ENCODE results near the gene OTOS. TPM values are rescaled to one million over a fixed set of nuclear protein-coding genes. Genes with fewer than 3 reads are reported as not detected.
A peak's percentile ranks its signal among the peaks of the same experiment; 100 is the strongest.

OTOS gene
- total and polyA plus RNA-seq, 2 experiments from 2014 or later = not detected

- Histone ChIP-seq H3K9me3 (ENCODE audit: low read depth) (no peaks in the 10 kb centered on the region), H3K27me3 (no peaks in the 10 kb centered on the region)
Measured at GRCh38 chr2:240137596-240138253, 2.7 kb downstream of the OTOS start.

GRCh38 chr2:240136671-240137292, 3.7 kb downstream of the OTOS start:
- Histone ChIP-seq H3K4me3 (peak overlapping the region; percentile 89), H3K27ac (no peak overlapping the region), H3K27me3 (no peaks in the 10 kb centered on the region), H3K9me3 (ENCODE audit: low read depth) (no peaks in the 10 kb centered on the region), H3K4me1 (ENCODE audit: low read depth) (peaks cover 7% of the 10 kb centered on the region), H3K36me3 (peaks cover 10% of the 10 kb centered on the region)
- TF ChIP-seq, protein P1, sequence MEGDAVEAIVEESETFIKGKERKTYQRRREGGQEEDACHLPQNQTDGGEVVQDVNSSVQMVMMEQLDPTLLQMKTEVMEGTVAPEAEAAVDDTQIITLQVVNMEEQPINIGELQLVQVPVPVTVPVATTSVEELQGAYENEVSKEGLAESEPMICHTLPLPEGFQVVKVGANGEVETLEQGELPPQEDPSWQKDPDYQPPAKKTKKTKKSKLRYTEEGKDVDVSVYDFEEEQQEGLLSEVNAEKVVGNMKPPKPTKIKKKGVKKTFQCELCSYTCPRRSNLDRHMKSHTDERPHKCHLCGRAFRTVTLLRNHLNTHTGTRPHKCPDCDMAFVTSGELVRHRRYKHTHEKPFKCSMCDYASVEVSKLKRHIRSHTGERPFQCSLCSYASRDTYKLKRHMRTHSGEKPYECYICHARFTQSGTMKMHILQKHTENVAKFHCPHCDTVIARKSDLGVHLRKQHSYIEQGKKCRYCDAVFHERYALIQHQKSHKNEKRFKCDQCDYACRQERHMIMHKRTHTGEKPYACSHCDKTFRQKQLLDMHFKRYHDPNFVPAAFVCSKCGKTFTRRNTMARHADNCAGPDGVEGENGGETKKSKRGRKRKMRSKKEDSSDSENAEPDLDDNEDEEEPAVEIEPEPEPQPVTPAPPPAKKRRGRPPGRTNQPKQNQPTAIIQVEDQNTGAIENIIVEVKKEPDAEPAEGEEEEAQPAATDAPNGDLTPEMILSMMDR (IDR thresholded peaks at IDR 0.05; ENCODE audit: low read depth, low read length) = no peak
- DNase-seq (ENCODE audit: low read depth in 1 of 2, low spot score in 1 of 2) = no peak

More at GRCh38 chr2:240137596-240138253, 2.7 kb downstream of the OTOS start:
- H3K27ac ChIP-seq = no peak overlapping the region
- DNase-seq (ENCODE audit: low read depth in 1 of 2, low spot score in 1 of 2) = no peak
- TF ChIP-seq, protein P1 (IDR thresholded peaks at IDR 0.05; ENCODE audit: low read depth, low read length) = no peak
- H3K4me3 ChIP-seq = no peak overlapping the region
- peaks cover 3% of the 10 kb centered on the region for H3K36me3 ChIP-seq
- peaks cover 7% of the 10 kb centered on the region for H3K4me1 ChIP-seq (ENCODE audit: low read depth)

DNA sequence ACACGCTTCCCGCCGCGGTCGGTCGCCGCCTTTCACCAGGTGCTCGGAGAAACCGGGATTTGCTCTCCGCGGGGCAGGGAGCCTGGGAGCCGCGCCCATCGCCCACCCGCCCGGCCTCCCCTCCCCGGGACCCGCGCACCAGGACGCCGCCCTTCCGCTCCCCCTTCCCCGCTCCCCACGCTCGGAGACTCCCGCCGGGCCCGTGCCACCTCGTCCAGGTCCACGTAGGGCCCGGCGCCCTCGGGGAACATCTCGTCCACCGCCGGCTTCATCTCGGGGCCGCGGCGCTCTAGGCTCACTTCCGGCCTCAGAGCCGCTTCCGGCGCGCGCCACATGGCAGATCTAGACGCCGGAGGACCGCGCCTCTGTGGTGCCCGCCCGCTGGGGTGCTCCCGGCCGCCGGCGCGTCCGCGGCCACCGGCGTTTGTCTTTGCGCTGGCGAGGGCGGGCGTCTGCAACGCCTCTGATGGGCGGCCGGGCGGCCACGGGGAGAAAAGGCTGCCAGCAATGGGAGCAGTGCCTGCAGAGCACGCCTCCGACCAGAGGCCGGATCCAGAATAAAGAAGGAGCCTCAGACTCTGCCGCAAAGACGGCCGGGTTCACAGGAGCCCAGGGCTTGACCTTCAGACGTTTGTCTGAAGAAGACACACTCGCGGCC, 4.3 kb downstream of the OTOS start, which contains the start of gene COPS9:
TSS of gene COPS9 (minus strand) at position 293 of the 658 bp plus-strand sequence. CDS start at position 272, 21 bp downstream.
- H3K4me1 ChIP-seq (ENCODE audit: low read depth) = peaks cover 7% of the 10 kb centered on the region
- H3K27me3 ChIP-seq = no peaks in the 10 kb centered on the region
- no peak within 1 kb of the TSS for H3K27ac ChIP-seq
- peak; percentile 93 for DNase-seq (ENCODE audit: low read depth in 1 of 2, low spot score in 1 of 2)
- TF ChIP-seq, protein P1 (IDR thresholded peaks at IDR 0.05; ENCODE audit: low read depth, low read length) = no peak
- H3K9me3 ChIP-seq (ENCODE audit: low read depth) = no peaks in the 10 kb centered on the region
- H3K36me3 ChIP-seq = peaks cover 10% of the 10 kb centered on the region
- H3K4me3 ChIP-seq = peak within 1 kb of the TSS; percentile 89

DNA sequence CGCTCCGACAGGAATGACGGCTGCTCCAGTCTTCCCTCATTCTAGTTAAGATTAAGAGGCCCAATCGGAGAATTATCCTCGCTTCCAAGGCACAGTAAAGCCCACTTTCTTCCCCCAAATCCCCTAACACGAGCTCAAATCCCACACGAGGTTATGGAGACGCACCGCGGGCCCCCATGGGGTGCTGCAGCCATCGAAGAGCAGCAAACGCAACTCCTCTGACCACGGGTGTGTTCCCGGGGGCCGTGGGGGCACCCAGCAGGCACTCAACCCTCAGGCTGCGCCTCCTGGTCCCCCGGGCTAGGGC, 4.8 kb downstream of the OTOS start:
- no peak for DNase-seq (ENCODE audit: low read depth in 1 of 2, low spot score in 1 of 2)
- Histone ChIP-seq H3K4me3 (peak overlapping the region; percentile 89), H3K27ac (no peak overlapping the region), H3K36me3 (peaks cover 15% of the 10 kb centered on the region), H3K27me3 (no peaks in the 10 kb centered on the region), H3K4me1 (ENCODE audit: low read depth) (peaks cover 7% of the 10 kb centered on the region), H3K9me3 (ENCODE audit: low read depth) (no peaks in the 10 kb centered on the region)
- TF ChIP-seq, protein P1 (IDR thresholded peaks at IDR 0.05; ENCODE audit: low read depth, low read length) = no peak

- peak overlapping the region; percentile 89 for H3K4me3 ChIP-seq
- H3K36me3 ChIP-seq = peaks cover 17% of the 10 kb centered on the region
- H3K4me1 ChIP-seq (ENCODE audit: low read depth) = peaks cover 7% of the 10 kb centered on the region
- no peak for DNase-seq (ENCODE audit: low read depth in 1 of 2, low spot score in 1 of 2)
- no peak overlapping the region for H3K27ac ChIP-seq
- no peaks in the 10 kb centered on the region for H3K9me3 ChIP-seq (ENCODE audit: low read depth)
- no peaks in the 10 kb centered on the region for H3K27me3 ChIP-seq
- TF ChIP-seq, protein P1 (IDR thresholded peaks at IDR 0.05; ENCODE audit: low read depth, low read length) = no peak
Measured at GRCh38 chr2:240134956-240135520, 5.4 kb downstream of the OTOS start.
